Measurements from ENCODE around the gene MAP3K4.

The MAP3K4 gene

DNA sequence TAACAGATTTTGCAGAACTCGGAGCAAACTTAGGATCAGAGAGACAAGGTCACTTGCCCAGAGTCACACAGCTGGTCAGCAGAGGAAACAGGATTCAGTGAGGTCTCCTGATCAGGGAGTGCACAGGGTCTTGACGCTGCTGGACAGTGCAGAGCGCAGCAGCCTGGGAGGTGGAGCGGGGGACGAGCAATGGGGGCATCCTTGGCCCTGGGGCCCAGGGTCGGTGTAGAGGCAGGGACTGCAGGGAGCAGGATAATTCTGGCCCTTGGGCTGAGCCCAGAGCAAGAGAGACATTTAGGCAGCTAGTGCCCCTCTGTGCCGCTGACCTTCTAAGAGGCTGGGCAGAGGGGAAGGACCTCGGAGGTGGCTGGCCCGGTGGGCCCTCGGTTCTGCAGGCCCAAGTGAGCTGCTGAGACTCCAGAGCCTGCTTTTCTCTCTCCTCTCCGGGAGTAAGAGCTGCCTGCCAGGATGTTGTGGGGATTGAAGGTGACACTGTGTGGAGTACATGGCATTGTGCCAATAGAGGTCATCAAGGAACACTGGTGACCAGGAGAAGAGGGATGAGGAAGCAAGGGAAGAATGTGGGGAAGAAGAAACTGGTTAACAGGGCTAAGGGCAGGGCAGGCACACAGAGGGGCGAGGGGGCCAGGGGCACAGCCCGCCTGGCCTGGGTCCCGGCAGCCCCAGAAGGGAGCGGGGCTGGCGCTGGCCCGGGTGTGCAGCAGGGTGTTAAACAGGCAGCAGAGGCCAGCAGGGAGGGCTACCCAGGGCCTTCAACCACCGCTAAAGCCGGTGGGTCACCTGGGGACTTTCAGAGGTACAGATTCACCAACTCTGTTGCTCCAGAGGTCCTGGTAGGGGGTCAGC, 160.3 kb downstream of the MAP3K4 start:
- Histone ChIP-seq H3K4me1 (ENCODE audit: control insufficient read depth, insufficient read depth, low read length) (no peaks in the 10 kb centered on the region), H3K27me3 (ENCODE audit: control insufficient read depth, insufficient read depth, low read length) (no peaks in the 10 kb centered on the region), H3K4me3 (ENCODE audit: low read length) (no peak overlapping the region), H3K9me3 (ENCODE audit: control insufficient read depth, low read length) (no peaks in the 10 kb centered on the region), H3K9ac (ENCODE audit: low read length) (no peak overlapping the region), H3K36me3 (ENCODE audit: control insufficient read depth, insufficient read depth, low read length) (no peaks in the 10 kb centered on the region)

DNA sequence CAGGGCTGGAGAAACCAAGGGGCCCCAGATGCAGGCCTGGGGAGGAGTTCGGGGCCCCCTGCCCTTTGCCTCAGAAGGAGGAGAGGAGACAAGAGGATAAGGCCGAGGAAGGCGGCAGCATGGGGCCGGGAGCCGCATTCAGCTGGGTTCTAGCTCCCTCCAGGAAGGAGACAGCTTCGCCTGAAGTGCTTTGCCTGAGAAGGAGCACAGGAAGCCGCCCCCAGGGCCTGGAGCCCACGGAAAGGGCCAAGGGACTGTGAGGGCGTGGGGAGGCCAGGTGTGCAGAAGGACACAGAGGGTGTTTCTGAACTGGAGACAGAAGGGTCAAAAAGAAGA, 160.9 kb downstream of the MAP3K4 start:
- Histone ChIP-seq H3K4me1 (ENCODE audit: control insufficient read depth, insufficient read depth, low read length) (no peaks in the 10 kb centered on the region), H3K27me3 (ENCODE audit: control insufficient read depth, insufficient read depth, low read length) (no peaks in the 10 kb centered on the region), H3K36me3 (ENCODE audit: control insufficient read depth, insufficient read depth, low read length) (no peaks in the 10 kb centered on the region), H3K9me3 (ENCODE audit: control insufficient read depth, low read length) (no peaks in the 10 kb centered on the region), H3K9ac (ENCODE audit: low read length) (no peak overlapping the region), H3K4me3 (ENCODE audit: low read length) (no peak overlapping the region)

DNA sequence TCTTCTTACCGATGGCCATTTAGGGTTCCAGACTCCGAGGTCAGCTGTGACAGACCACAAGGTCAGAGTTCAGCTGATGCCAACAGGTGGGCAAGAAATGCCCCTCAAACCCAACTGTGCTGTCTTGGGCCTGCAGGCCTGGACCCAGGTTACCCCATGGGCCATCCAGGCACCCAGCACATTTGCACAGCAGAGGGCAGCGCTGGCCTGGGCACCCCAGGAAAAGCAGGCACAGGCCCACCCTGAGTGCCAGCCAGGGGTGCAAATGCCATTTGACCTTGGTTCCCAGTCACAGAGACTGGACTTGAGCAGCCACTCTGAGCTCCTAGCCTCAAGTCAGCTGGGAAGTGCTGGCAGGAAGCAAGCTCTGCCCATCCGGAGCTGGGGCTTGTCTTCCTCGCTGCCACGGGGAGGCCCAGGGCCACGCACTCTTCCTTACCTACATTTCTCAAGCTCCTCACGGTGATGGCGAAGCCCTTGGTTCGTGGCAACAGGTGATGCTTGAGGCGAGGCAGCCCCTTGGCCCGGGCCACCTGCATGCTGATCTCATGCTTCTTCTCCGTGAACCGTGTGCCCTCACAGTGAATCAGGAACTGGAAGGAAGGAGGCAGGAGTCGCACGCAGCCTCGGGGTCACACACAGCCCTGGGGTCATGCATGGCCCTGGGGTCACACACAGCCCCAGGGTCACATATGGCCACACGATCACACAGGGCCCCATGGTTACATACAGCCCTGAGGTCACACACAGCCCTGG, 161.5 kb downstream of the MAP3K4 start:
- Histone ChIP-seq H3K9ac (ENCODE audit: low read length) (no peak overlapping the region), H3K9me3 (ENCODE audit: control insufficient read depth, low read length) (no peaks in the 10 kb centered on the region), H3K4me1 (ENCODE audit: control insufficient read depth, insufficient read depth, low read length) (no peaks in the 10 kb centered on the region), H3K36me3 (ENCODE audit: control insufficient read depth, insufficient read depth, low read length) (no peaks in the 10 kb centered on the region), H3K27me3 (ENCODE audit: control insufficient read depth, insufficient read depth, low read length) (no peaks in the 10 kb centered on the region), H3K4me3 (ENCODE audit: low read length) (no peak overlapping the region)

DNA sequence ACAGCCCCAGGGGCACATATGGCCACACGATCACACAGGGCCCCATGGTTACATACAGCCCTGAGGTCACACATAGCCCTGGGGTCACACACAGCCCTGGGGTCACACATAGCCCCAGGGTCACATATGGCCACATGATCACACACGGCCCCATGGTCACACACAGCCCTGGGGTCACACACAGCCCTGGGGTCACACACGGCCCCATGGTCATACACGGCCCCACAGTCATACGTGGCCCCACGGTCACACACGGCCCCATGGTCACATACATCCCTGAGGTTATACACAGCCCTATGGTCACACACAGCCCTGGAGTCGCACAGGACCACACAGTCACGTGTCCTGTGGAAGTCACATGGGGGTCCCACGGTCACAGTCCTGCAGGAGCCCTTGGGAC, 162.2 kb downstream of the MAP3K4 start:
- no peaks in the 10 kb centered on the region for H3K36me3 ChIP-seq (ENCODE audit: control insufficient read depth, insufficient read depth, low read length)
- H3K27me3 ChIP-seq (ENCODE audit: control insufficient read depth, insufficient read depth, low read length) = no peaks in the 10 kb centered on the region
- H3K4me1 ChIP-seq (ENCODE audit: control insufficient read depth, insufficient read depth, low read length) = no peaks in the 10 kb centered on the region
- H3K4me3 ChIP-seq (ENCODE audit: low read length) = no peak overlapping the region
- H3K9ac ChIP-seq (ENCODE audit: low read length) = no peak overlapping the region
- no peaks in the 10 kb centered on the region for H3K9me3 ChIP-seq (ENCODE audit: control insufficient read depth, low read length)

DNA sequence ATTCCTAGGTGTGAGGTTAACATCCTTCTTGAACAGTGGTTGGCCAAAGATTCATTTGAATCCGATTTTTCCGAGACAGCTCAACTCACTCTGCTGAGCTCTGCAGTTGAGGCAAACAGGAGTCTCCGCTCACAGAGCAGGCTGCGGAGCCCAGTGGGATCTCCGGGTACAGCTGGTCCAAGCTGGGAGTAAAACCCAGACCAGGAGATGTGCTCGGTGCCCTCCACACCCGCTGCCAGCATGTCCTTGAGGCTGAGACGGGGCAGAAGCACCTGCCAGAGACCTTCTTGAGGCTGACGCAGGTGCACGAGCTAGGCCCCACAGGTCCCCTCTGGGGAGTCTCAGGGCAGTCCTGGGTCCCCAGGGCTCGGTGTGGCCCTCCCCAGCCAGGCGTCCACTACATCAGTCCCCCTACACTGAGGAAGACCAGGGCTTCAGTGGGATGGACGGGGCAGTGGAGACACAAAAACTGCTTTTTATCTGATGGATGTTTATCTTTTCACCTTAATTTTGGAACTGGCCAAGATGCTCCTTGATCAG, 163.3 kb downstream of the MAP3K4 start:
- Histone ChIP-seq H3K36me3 (ENCODE audit: control insufficient read depth, insufficient read depth, low read length) (no peaks in the 10 kb centered on the region), H3K9ac (ENCODE audit: low read length) (no peak overlapping the region)

DNA sequence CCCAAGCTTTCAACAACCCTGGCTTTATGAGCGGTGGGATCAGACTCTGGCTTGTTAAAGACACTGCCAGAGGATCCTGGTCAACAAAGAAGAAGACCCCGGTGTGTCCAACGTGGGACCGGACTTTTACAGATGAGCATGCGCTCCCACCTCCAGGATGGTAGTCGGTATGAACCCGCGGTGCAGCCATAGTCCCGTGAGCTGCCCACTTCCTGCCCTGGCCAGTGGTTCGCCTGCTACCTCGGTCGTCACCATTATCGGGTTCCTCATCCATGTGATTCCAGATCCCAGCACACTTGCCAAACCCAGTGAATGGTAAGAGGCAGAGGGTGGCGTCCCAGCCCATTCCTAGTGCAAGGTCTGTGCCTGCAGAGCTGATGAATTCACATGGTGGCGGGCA, 169.6 kb downstream of the MAP3K4 start:
- Histone ChIP-seq H3K4me3 (ENCODE audit: low read length) (no peak overlapping the region), H3K27me3 (ENCODE audit: control insufficient read depth, insufficient read depth, low read length) (no peaks in the 10 kb centered on the region), H3K9me3 (ENCODE audit: control insufficient read depth, low read length) (no peaks in the 10 kb centered on the region), H3K9ac (ENCODE audit: low read length) (no peak overlapping the region), H3K4me1 (ENCODE audit: control insufficient read depth, insufficient read depth, low read length) (no peaks in the 10 kb centered on the region), H3K36me3 (ENCODE audit: control insufficient read depth, insufficient read depth, low read length) (no peaks in the 10 kb centered on the region)

More for the DNA sequence above, 163.3 kb downstream of the MAP3K4 start:
- Histone ChIP-seq H3K4me3 (ENCODE audit: low read length) (no peak overlapping the region), H3K4me1 (ENCODE audit: control insufficient read depth, insufficient read depth, low read length) (no peaks in the 10 kb centered on the region), H3K9me3 (ENCODE audit: control insufficient read depth, low read length) (no peaks in the 10 kb centered on the region), H3K27me3 (ENCODE audit: control insufficient read depth, insufficient read depth, low read length) (no peaks in the 10 kb centered on the region)

DNA sequence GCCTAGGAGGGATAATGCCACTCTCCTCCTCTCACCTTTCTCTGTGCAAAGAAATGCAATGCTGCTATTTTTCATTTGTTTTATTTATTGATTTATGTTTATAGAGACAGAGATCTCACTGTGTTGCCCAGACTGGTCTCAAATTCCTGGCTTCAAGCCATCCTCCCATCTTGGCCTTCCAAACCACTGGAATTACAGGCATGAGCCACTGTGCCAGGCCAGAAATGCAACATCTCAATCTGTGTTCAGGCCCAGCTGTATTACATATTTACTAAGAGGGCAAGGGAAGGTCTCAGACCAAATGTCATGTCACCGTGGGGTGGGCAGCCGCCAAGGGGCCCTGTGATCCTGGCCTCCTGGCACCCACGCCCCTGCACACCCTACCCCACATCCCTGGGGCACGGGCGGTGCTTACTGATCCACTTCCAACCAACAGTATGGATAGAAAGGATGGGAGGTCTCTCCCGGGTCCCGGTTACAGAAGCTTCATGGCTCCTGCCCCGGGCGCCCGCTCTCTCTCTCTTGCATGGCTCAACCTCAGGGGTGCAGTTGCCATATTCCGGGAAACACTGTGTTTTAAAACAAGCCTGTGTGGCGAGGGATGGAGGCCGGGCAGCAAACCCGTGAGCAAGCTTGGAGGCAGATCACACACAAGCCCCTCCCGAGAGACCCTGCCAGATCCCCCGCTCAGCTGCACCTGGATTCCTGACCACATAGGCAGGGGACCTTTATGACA, 170.5 kb downstream of the MAP3K4 start:
- H3K4me1 ChIP-seq (ENCODE audit: control insufficient read depth, insufficient read depth, low read length) = no peaks in the 10 kb centered on the region
- H3K27me3 ChIP-seq (ENCODE audit: control insufficient read depth, insufficient read depth, low read length) = no peaks in the 10 kb centered on the region
- H3K9me3 ChIP-seq (ENCODE audit: control insufficient read depth, low read length) = no peaks in the 10 kb centered on the region
- no peak overlapping the region for H3K9ac ChIP-seq (ENCODE audit: low read length)
- H3K4me3 ChIP-seq (ENCODE audit: low read length) = no peak overlapping the region
- H3K36me3 ChIP-seq (ENCODE audit: control insufficient read depth, insufficient read depth, low read length) = no peaks in the 10 kb centered on the region

DNA sequence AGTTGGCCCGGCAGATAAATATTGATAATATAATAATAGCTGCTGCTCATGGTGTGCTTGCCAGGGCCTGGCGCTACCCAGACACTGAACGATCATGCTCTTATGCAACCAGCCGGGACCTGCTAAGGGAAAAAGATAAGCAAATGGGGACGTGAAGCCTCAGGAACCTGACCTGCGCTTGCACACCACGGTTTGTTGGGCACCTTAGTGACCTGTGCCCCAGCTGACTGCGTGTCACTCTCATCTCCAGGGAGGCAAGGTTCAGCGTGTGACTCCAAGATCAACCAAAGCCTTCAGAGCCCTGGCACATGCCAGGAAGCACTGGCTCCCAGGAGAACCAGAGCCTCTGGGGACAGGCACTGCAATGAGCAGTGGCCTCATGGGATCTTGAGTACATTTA, 171.2 kb downstream of the MAP3K4 start:
- Histone ChIP-seq H3K4me3 (ENCODE audit: low read length) (no peak overlapping the region), H3K9me3 (ENCODE audit: control insufficient read depth, low read length) (no peaks in the 10 kb centered on the region), H3K27me3 (ENCODE audit: control insufficient read depth, insufficient read depth, low read length) (no peaks in the 10 kb centered on the region), H3K4me1 (ENCODE audit: control insufficient read depth, insufficient read depth, low read length) (no peaks in the 10 kb centered on the region), H3K36me3 (ENCODE audit: control insufficient read depth, insufficient read depth, low read length) (no peaks in the 10 kb centered on the region), H3K9ac (ENCODE audit: low read length) (no peak overlapping the region)

DNA sequence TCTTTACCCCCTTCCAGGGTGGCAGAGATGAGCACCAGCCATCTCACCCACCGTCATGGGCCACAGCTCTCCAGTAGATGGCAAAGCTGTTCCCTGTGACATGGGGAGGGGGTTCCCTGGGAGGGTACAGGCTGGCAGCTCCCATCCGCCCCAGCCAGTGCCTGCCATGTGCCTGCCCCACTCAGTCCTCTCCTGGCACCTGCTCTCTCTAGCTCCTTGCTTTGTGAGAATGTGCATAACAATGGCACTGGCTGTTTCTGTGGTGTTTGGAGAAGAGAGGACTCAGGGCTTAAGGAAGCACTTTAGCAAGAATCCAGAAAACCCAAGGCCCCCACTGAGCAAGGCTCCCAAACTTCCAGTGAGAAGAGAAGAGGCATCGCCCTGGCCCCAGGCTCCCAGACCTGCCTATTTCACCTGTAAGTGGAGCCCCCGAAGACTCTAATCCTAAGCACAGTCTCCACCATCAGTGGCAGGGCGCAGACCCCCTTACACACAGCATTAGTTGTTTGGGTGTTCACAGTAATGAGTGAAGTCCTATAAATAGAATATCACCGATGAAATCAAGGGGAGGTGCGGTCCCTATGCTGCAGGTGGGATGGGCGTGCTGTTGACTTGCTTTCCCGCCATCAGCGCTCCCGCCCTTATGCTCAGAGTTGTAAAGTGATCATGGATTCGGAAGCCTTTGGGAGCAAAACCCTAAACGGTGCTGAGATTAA, 172.1 kb downstream of the MAP3K4 start:
- Histone ChIP-seq H3K4me1 (ENCODE audit: control insufficient read depth, insufficient read depth, low read length) (no peaks in the 10 kb centered on the region), H3K27me3 (ENCODE audit: control insufficient read depth, insufficient read depth, low read length) (no peaks in the 10 kb centered on the region), H3K9me3 (ENCODE audit: control insufficient read depth, low read length) (no peaks in the 10 kb centered on the region), H3K4me3 (ENCODE audit: low read length) (no peak overlapping the region), H3K36me3 (ENCODE audit: control insufficient read depth, insufficient read depth, low read length) (no peaks in the 10 kb centered on the region), H3K9ac (ENCODE audit: low read length) (no peak overlapping the region)

DNA sequence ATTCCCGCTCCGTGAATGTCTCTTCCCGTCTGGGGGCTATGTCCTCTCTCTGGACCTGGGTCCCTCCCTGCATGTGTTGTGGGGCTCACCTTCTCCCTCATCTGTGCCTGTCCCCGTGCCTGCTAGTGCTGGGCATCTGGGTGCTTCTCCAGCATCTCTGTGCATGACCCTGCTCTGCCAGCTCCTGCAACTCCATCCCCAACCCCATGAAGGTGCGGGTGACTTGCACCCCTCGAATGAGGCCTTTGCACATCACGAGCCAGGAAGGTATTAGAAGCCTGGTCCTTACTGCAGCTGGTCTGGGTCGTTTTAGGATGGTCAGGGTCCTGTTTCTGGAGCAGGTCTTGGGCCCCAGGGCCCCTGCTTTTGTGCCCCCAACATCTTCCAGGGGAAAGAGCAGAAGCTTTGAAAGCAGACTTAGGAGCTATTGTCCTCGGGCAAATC, 172.6 kb downstream of the MAP3K4 start:
- no peaks in the 10 kb centered on the region for H3K9me3 ChIP-seq (ENCODE audit: control insufficient read depth, low read length)
- no peaks in the 10 kb centered on the region for H3K36me3 ChIP-seq (ENCODE audit: control insufficient read depth, insufficient read depth, low read length)
- H3K4me1 ChIP-seq (ENCODE audit: control insufficient read depth, insufficient read depth, low read length) = no peaks in the 10 kb centered on the region
- no peaks in the 10 kb centered on the region for H3K27me3 ChIP-seq (ENCODE audit: control insufficient read depth, insufficient read depth, low read length)
- no peak overlapping the region for H3K9ac ChIP-seq (ENCODE audit: low read length)
- H3K4me3 ChIP-seq (ENCODE audit: low read length) = no peak overlapping the region

DNA sequence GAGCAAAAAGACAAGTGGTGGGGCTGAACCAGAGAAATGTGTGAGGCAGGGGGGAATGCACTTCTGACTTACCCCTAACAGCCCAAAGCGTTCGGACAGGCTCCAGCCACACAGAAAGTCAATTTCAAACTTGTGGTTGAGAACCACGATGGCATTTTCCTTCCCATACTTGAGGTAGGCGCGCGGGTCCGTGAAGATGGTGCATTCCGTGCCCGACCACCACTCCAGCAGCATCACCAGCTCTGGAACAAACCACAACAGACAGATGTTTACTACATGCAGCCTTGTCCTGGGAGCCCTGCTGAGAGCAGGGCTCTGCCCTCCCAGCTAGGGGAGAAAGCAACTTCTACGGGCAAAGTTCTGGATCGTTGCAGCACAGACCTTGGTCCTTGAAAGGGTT, 174.6 kb downstream of the MAP3K4 start:
- Histone ChIP-seq H3K4me3 (ENCODE audit: low read length) (no peak overlapping the region), H3K9me3 (ENCODE audit: control insufficient read depth, low read length) (no peaks in the 10 kb centered on the region), H3K9ac (ENCODE audit: low read length) (no peak overlapping the region), H3K4me1 (ENCODE audit: control insufficient read depth, insufficient read depth, low read length) (no peaks in the 10 kb centered on the region), H3K36me3 (ENCODE audit: control insufficient read depth, insufficient read depth, low read length) (no peaks in the 10 kb centered on the region), H3K27me3 (ENCODE audit: control insufficient read depth, insufficient read depth, low read length) (no peaks in the 10 kb centered on the region)
